Colonic mucosa (tissue), 4 donors: ENCODE measurements around the gene GREM2. TPM values are rescaled to one million over a fixed set of nuclear protein-coding genes. Genes with fewer than 3 reads are reported as not detected.

Source experiments
- DNase-seq: peaks from one replicate; pipeline ENCODE4 v3.0.0-alpha.2; 2020
- H3K27ac ChIP-seq: fragments of 200-600 bp; one replicate; pipeline ENCODE4 v1.8.0; 2021
- H3K27me3 ChIP-seq: fragments of 200-600 bp; one replicate; pipeline ENCODE4 v1.8.0; 2021
- H3K36me3 ChIP-seq: fragments of 200-600 bp; one replicate; pipeline ENCODE4 v1.8.0; 2021
- H3K4me1 ChIP-seq: fragments of 200-600 bp; one replicate; pipeline ENCODE4 v1.8.0; 2021; ENCODE audit warnings: mild to moderate bottlenecking
- H3K4me3 ChIP-seq: fragments of 200-600 bp; one replicate; pipeline ENCODE4 v1.8.0; 2021
- H3K9ac ChIP-seq, 2 donors: one replicate each; pipeline ENCODE4 v1.7.0; 2013; ENCODE audit warnings: control low read depth in 2 of 2, low read depth in 2 of 2, low read length in 2 of 2
- H3K9me3 ChIP-seq: fragments of 200-600 bp; one replicate; pipeline ENCODE4 v1.8.0; 2021
- CTCF ChIP-seq: fragments of 200-600 bp; IDR thresholded peaks from one replicate; pipeline ENCODE4 v1.8.0; 2022; ENCODE audit warnings: antibody characterized with exemption, mild to moderate bottlenecking
- intact Hi-C: fragments of 100-400 bp; cut with DNase I; formaldehyde crosslinking; loops from one replicate; pipeline ENCODE4 v1.14.1; 2022
- total RNA-seq, 2 donors: library from RNA; stranded (reverse); fragmentation: NEBNext Ultra II Directional in 1 of 2; extraction: Animal tissue kit (Norgen Biotek cat#: 25700) in 1 of 2; gene quantifications; one replicate each; pipeline ENCODE4 v1.2.1, GENCODE V29; 2021
- donor health status: healthy.
- donor health status: DM: no; HTN: no; CAD: no.
- donor health status: DM: no; HTN: no; CAD: no.

Gene GREM2
- total RNA-seq, 2 donors from 2014 or later = 3.6 to 8.4 TPM

DNA sequence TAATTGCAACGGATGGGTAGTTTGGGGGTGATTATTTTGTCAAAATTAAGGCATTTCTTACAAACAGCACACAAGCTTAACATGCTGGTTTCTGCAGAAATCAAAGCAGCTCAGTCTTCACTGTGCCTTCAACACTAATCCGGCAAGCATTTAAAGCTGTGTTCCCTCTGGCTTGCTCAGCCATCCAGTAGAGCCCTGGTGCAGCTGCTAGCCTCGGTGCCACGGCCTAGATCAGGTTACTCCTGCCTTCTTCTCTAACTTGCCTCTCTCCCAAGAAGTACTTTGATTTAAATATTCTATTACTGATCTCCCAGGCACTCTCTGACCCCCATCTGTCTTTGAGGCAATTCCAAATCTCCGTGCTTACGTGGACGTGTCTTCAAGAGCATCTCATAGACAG lies 85.6 kb downstream of the GREM2 start:
- Histone ChIP-seq H3K36me3 (no peaks in the 10 kb centered on the region), H3K27me3 (no peaks in the 10 kb centered on the region), H3K27ac (no peak overlapping the region), H3K4me3 (no peak overlapping the region), H3K9ac (no peak overlapping the region), H3K4me1 (no peaks in the 10 kb centered on the region), H3K9me3 (no peaks in the 10 kb centered on the region)
- intact Hi-C loops = no loop called here
- no peak for DNase-seq
- no peak for TF ChIP-seq CTCF

DNA sequence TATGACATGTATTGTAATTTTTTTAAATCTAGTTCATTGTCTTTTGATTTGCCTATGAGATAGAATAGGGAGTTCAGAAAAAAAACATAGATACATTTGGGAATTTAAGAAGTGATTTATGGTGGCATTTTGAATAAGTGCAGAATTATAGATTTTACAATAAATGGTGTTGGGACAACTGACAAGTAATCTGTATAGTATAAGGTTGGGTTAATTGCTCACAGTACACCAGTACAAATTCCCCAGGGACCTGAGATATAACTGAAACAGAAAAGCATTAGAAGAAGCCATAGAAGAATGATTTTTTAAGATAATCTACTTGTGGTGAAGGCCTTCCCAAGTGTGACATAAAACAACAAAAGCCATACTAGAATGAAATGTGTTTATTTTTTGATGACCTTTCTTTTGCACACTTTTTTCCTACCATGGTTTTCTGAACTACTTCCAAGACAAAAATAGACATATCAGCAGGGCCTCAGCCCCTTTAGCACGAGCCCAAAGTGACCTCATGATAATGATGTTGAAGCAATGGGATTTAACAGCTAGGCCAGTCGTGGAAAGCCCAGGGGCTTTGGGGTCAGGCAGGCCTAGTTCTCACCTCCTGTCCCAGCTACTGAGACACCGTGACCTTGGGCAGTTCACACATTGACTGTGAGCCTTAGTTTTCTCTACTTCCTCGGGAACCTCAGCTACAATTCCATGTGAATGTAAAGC lies 87.4 kb downstream of the GREM2 start:
- Histone ChIP-seq H3K4me1 (no peaks in the 10 kb centered on the region), H3K9ac (no peak overlapping the region), H3K27ac (no peak overlapping the region), H3K36me3 (no peaks in the 10 kb centered on the region), H3K27me3 (no peaks in the 10 kb centered on the region), H3K4me3 (no peak overlapping the region), H3K9me3 (no peaks in the 10 kb centered on the region)
- no peak for TF ChIP-seq CTCF
- intact Hi-C loops = no loop called here
- no peak for DNase-seq

- intact Hi-C loops = no loop called here
- Histone ChIP-seq H3K9ac (no peak overlapping the region), H3K36me3 (no peaks in the 10 kb centered on the region), H3K4me3 (no peak overlapping the region), H3K27me3 (no peaks in the 10 kb centered on the region), H3K9me3 (no peaks in the 10 kb centered on the region), H3K4me1 (no peaks in the 10 kb centered on the region), H3K27ac (no peak overlapping the region)
- TF ChIP-seq CTCF = no peak
- DNase-seq = peak; percentile 24
Observed at GRCh38 chr1:240522122-240522822, 89.7 kb downstream of the GREM2 start.

- Histone ChIP-seq H3K9ac (no peak overlapping the region), H3K27me3 (no peaks in the 10 kb centered on the region), H3K36me3 (no peaks in the 10 kb centered on the region), H3K4me3 (no peak overlapping the region), H3K4me1 (no peaks in the 10 kb centered on the region), H3K9me3 (no peaks in the 10 kb centered on the region), H3K27ac (no peak overlapping the region)
- intact Hi-C loops = no loop called here
- no peak for TF ChIP-seq CTCF
- DNase-seq = no peak
Observed at GRCh38 chr1:240517891-240518290, 94.1 kb downstream of the GREM2 start.

GRCh38 chr1:240516069-240516468 lies 95.9 kb downstream of the GREM2 start:
- Histone ChIP-seq H3K27ac (no peak overlapping the region), H3K9ac (no peak overlapping the region), H3K36me3 (no peaks in the 10 kb centered on the region), H3K9me3 (no peaks in the 10 kb centered on the region), H3K4me1 (no peaks in the 10 kb centered on the region), H3K4me3 (no peak overlapping the region), H3K27me3 (no peaks in the 10 kb centered on the region)
- TF ChIP-seq CTCF = no peak
- intact Hi-C loops = no loop called here
- no peak for DNase-seq
